Measurements from ENCODE around the gene FMN1.

GRCh38 chr15:33158366-33158765 lies 36.1 kb downstream of the FMN1 start:
- TF ChIP-seq CTCF (IDR thresholded peaks at IDR 0.05) (no peak), POLR2A (IDR thresholded peaks at IDR 0.05) (no peak)
